Testis (tissue), 2 donors: ENCODE data around the gene METTL13.

ENCODE experiments used
- POLR2A ChIP-seq: fragments of 450-650 bp; IDR thresholded peaks from one replicate; pipeline ENCODE4 v1.6.1; 2017; ENCODE audit warnings: antibody characterized with exemption, mild to moderate bottlenecking, moderate library complexity
- TF ChIP-seq, protein P1 (sequence below), 3 experiments: fragments of 450-650 bp in 2 of 3; fragments of 200-600 bp in 1 of 3; sonication (generic) in 1 of 3; IDR thresholded peaks; one replicate each; pipeline ENCODE4 v1.5.1; 2016 to 2019; ENCODE audit warnings: antibody characterized with exemption in 3 of 3, mild to moderate bottlenecking in 2 of 3, moderate library complexity in 1 of 3

DNA sequence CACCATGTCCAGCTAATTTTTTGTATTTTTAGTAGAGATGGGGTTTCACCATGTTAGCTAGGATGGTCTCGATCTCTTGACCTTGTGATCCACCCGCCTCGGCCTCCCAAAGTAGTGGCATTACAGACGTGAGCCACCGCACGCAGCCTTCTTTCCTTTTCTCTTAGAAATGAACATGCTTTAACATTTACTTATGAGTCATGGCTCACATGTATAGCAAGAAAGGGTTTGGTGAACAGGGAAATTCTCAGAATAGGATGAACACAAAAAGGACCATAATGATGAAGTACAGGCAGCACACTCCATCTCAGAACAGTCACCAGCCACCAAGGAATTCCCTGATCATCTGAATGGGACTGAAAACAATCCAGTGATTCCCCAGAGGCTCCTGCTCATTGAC lies 30.2 kb upstream of the METTL13 start:
- TF ChIP-seq, protein P1, sequence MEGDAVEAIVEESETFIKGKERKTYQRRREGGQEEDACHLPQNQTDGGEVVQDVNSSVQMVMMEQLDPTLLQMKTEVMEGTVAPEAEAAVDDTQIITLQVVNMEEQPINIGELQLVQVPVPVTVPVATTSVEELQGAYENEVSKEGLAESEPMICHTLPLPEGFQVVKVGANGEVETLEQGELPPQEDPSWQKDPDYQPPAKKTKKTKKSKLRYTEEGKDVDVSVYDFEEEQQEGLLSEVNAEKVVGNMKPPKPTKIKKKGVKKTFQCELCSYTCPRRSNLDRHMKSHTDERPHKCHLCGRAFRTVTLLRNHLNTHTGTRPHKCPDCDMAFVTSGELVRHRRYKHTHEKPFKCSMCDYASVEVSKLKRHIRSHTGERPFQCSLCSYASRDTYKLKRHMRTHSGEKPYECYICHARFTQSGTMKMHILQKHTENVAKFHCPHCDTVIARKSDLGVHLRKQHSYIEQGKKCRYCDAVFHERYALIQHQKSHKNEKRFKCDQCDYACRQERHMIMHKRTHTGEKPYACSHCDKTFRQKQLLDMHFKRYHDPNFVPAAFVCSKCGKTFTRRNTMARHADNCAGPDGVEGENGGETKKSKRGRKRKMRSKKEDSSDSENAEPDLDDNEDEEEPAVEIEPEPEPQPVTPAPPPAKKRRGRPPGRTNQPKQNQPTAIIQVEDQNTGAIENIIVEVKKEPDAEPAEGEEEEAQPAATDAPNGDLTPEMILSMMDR (IDR thresholded peaks at IDR 0.05), result no peak
- no peak for TF ChIP-seq POLR2A
